ENCODE measurements around the gene SMIM36. TPM values are rescaled to one million over a fixed set of nuclear protein-coding genes. Genes with fewer than 3 reads are reported as not detected.
"Not testable (repeated sequence)": the region's sequence is repeated elsewhere in the genome, so short reads cannot be mapped to it uniquely, and the experiment has no call there.

The SMIM36 gene
- total and polyA plus RNA-seq, 7 experiments from 2014 or later, result not detected

GRCh38 chr17:55518510-55518909, 7.3 kb upstream of the SMIM36 start:
- Mint-ChIP-seq H3K9me3 (no peaks in the 10 kb centered on the region), H3K27ac (no peak overlapping the region), H3K27me3 (peaks cover 6 to 20% (median 14%) of the 10 kb centered on the region in 5 donors), H3K36me3 (no peaks in the 10 kb centered on the region), H3K4me3 (no peak overlapping the region), H3K4me1 (peaks cover 0 to 5% (median 0%) of the 10 kb centered on the region in 7 donors)
- Histone ChIP-seq H3K4me3 (ENCODE audit: low read length) (no peak overlapping the region), H3K27ac (ENCODE audit: low read depth, low read length) (no peak overlapping the region), H3K9me3 (ENCODE audit: control insufficient read depth in 2 of 3, low read length in 3 of 3) (no peaks in the 10 kb centered on the region), H3K27me3 (ENCODE audit: control insufficient read depth in 2 of 2, insufficient read depth in 2 of 2, low read length in 2 of 2) (no peaks in the 10 kb centered on the region), H3K36me3 (ENCODE audit: control insufficient read depth in 2 of 3, insufficient read depth in 3 of 3, low read length in 3 of 3) (no peaks in the 10 kb centered on the region), H3K4me1 (ENCODE audit: control insufficient read depth in 2 of 2, insufficient read depth in 2 of 2, low read length in 2 of 2) (no peaks in the 10 kb centered on the region)
- intact Hi-C loops (cut with micrococcal nuclease), result no loop called here
- ChIA-PET POLR2A (interaction anchor here (0.7 kb wide), 1 partner anchor 522 kb away, joined by 3 read pairs; no protein-coding TSS in a partner anchor), CTCF (no interaction called here)
- ATAC-seq, result no peak
- no peak for DNase-seq

DNA sequence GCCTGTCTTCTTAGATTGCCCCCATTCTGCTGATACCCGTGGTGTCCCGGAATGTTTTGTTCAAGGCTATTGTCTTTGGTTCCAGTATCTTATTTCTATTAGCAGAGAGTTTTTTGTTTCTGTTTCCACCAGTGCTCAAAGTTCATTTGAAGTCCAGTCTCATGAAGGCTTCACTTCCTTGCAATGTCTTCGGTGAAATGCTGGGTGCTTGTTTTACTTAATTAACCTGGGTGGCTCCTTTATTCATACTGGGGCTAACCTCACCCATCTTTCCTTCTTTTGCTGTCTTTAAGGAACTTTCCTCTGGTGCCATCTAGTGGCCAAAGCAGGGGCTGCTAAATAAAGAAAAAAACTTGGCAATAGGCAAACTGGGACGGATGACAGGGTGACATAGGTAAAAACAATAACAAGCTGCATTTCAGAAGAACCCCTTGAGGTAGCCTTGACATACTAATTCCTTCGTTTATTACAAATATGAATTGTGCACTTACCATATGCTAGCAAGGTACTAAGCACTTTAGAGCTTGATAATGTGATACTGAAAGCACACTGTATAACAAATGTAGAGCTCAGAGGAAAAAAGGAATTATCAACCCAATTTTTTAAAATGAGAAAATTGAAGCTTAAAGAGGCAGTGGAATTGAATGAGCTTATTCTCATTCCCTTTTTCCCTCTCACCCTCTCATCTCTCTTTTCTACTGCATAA, 2.8 kb upstream of the SMIM36 start:
- H3K27ac Mint-ChIP-seq, result no peak overlapping the region
- POLR2A ChIA-PET, result no interaction called here
- no peaks in the 10 kb centered on the region for H3K36me3 Mint-ChIP-seq
- no peaks in the 10 kb centered on the region for H3K4me1 ChIP-seq (ENCODE audit: control insufficient read depth in 2 of 2, insufficient read depth in 2 of 2, low read length in 2 of 2)
- ATAC-seq, result peak; percentile 78
- H3K9me3 ChIP-seq (ENCODE audit: control insufficient read depth in 2 of 3, low read length in 3 of 3), result no peaks in the 10 kb centered on the region
- peaks cover 0 to 6% (median 0%) of the 10 kb centered on the region in 7 donors for H3K4me1 Mint-ChIP-seq
- no peaks in the 10 kb centered on the region for H3K9me3 Mint-ChIP-seq
- no peak overlapping the region for H3K27ac ChIP-seq (ENCODE audit: low read depth, low read length)
- DNase-seq, result peak; percentile 40 to 73 (median 59)
- CTCF ChIA-PET, result interaction anchor here (0.6 to 1.2 kb wide), 8 partner anchors 12 to 520 kb away, joined by 3 to 4 read pairs (median 3); no protein-coding TSS in a partner anchor
- peaks cover 0 to 11% (median 8%) of the 10 kb centered on the region in 5 donors for H3K27me3 Mint-ChIP-seq
- no peak overlapping the region for H3K4me3 ChIP-seq (ENCODE audit: low read length)
- no peaks in the 10 kb centered on the region for H3K36me3 ChIP-seq (ENCODE audit: control insufficient read depth in 2 of 3, insufficient read depth in 3 of 3, low read length in 3 of 3)
- H3K4me3 Mint-ChIP-seq, result no peak overlapping the region
- intact Hi-C loops (cut with micrococcal nuclease), result loop anchor here (1.0 to 5.0 kb wide), 7 partner anchors 92 to 522 kb away; partner anchors contain the start of gene MMD (in 1 of the 2)
- H3K27me3 ChIP-seq (ENCODE audit: control insufficient read depth in 2 of 2, insufficient read depth in 2 of 2, low read length in 2 of 2), result no peaks in the 10 kb centered on the region

DNA sequence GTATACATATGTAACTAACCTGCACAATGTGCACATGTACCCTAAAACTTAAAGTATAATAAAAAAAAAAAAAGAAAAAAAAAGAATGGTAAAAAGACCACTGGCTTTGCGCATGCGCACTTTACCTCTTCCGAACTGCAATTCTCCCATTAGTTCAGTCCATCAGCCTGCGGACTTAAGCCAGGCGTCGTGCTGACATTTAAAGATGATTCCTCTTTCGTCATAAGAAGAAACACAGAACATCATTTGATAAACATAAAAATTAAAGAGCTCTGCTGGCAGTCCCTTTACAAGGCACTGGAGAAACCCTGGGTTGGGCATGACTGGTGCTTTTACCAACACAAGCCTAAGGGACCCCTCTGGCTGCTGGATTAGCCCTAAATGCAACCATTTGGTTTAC, 3.6 kb downstream of the SMIM36 start:
- H3K4me1 Mint-ChIP-seq; intact Hi-C loops (cut with micrococcal nuclease); H3K4me3 Mint-ChIP-seq; H3K27me3 Mint-ChIP-seq; H3K4me3 ChIP-seq (ENCODE audit: low read length); H3K9me3 Mint-ChIP-seq; POLR2A ChIA-PET; CTCF ChIA-PET; H3K36me3 ChIP-seq (ENCODE audit: control insufficient read depth in 2 of 3, insufficient read depth in 3 of 3, low read length in 3 of 3); H3K4me1 ChIP-seq (ENCODE audit: control insufficient read depth in 2 of 2, insufficient read depth in 2 of 2, low read length in 2 of 2); DNase-seq; H3K27me3 ChIP-seq (ENCODE audit: control insufficient read depth in 2 of 2, insufficient read depth in 2 of 2, low read length in 2 of 2); H3K9me3 ChIP-seq (ENCODE audit: control insufficient read depth in 2 of 3, low read length in 3 of 3); H3K27ac Mint-ChIP-seq; H3K27ac ChIP-seq (ENCODE audit: low read depth, low read length); ATAC-seq; H3K36me3 Mint-ChIP-seq: not testable (repeated sequence)

DNA sequence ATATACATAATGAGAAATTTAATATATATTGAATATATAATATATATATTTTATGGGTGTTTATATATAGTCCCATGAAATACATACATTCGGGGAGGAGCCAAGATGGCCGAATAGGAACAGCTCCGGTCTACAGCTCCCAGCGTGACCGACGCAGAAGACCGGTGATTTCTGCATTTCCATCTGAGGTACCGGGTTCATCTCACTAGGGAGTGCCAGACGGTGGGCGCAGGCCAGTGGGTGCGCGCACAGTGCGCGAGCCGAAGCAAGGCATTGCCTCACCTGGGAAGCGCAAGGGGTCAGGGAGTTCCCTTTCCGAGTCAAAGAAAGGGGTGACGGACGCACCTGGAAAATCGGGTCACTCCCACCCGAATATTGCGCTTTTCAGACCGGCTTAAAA, 9.6 kb downstream of the SMIM36 start:
- H3K27me3 ChIP-seq (ENCODE audit: control insufficient read depth in 2 of 2, insufficient read depth in 2 of 2, low read length in 2 of 2); H3K27ac ChIP-seq (ENCODE audit: low read depth, low read length); intact Hi-C loops (cut with micrococcal nuclease); H3K4me1 ChIP-seq (ENCODE audit: control insufficient read depth in 2 of 2, insufficient read depth in 2 of 2, low read length in 2 of 2); CTCF ChIA-PET; DNase-seq; H3K27me3 Mint-ChIP-seq; POLR2A ChIA-PET; H3K9me3 ChIP-seq (ENCODE audit: control insufficient read depth in 2 of 3, low read length in 3 of 3); H3K36me3 Mint-ChIP-seq; H3K36me3 ChIP-seq (ENCODE audit: control insufficient read depth in 2 of 3, insufficient read depth in 3 of 3, low read length in 3 of 3); ATAC-seq; H3K4me3 Mint-ChIP-seq; H3K9me3 Mint-ChIP-seq; H3K27ac Mint-ChIP-seq; H3K4me3 ChIP-seq (ENCODE audit: low read length); H3K4me1 Mint-ChIP-seq: not testable (repeated sequence)

GRCh38 chr17:55500103-55500502, 11.1 kb downstream of the SMIM36 start:
- no peaks in the 10 kb centered on the region for H3K27me3 ChIP-seq (ENCODE audit: control insufficient read depth in 2 of 2, insufficient read depth in 2 of 2, low read length in 2 of 2)
- H3K9me3 ChIP-seq (ENCODE audit: control insufficient read depth in 2 of 3, low read length in 3 of 3), result no peaks in the 10 kb centered on the region
- Mint-ChIP-seq H3K4me1 (no peaks in the 10 kb centered on the region), H3K27ac (no peak overlapping the region), H3K9me3 (no peaks in the 10 kb centered on the region), H3K36me3 (no peaks in the 10 kb centered on the region), H3K27me3 (peaks cover 0 to 18% (median 4%) of the 10 kb centered on the region in 5 donors), H3K4me3 (no peak overlapping the region)
- POLR2A ChIA-PET, result no interaction called here
- H3K4me3 ChIP-seq (ENCODE audit: low read length), result no peak overlapping the region
- ATAC-seq (no peak), DNase-seq (no peak)
- intact Hi-C loops (cut with micrococcal nuclease), result no loop called here
- CTCF ChIA-PET, result interaction anchor here (0.8 kb wide), 1 partner anchor 16 kb away, joined by 3 read pairs; no protein-coding TSS in a partner anchor
- H3K36me3 ChIP-seq (ENCODE audit: control insufficient read depth in 2 of 3, insufficient read depth in 3 of 3, low read length in 3 of 3), result no peaks in the 10 kb centered on the region
- H3K4me1 ChIP-seq (ENCODE audit: control insufficient read depth in 2 of 2, insufficient read depth in 2 of 2, low read length in 2 of 2), result no peaks in the 10 kb centered on the region
- H3K27ac ChIP-seq (ENCODE audit: low read depth, low read length), result no peak overlapping the region

DNA sequence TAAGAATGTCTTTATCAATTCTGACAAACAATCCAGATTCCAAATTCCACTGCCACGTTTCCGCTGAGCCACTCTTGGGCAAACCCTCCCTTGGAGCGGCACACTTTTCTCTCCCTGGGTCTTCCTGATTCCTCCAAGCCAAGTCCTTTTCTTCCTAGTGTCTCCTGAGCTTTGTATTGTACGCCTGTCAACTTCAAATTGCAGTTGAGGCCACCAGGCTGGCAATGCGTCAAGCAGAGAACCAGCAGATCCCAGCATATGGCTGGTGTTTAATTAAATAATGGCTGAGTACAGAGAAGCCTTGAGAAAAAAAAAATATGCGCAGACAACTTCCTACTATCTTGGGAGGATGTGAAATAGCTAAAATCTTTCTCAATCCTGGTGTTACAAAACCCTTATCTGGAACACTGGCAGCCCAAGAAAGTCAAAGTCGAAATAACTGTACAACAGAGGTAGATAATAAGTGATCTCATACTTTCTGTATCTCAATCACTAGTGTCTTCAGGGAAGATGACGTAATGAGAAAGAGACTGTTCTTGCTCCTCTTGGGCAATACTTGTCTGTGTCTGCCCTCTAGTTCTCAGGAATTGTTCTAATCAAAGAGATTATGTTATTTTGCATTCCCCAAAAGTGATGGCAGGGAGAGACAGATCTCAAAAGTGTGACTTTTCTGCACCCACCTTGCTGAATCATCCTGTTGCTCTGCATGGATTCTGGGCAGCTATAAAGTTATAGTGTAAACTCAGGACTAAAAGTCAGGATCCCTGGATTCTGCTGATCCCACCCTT, 15.0 kb downstream of the SMIM36 start:
- Mint-ChIP-seq H3K27me3 (peaks cover 7 to 38% (median 21%) of the 10 kb centered on the region in 5 donors), H3K9me3 (no peaks in the 10 kb centered on the region), H3K36me3 (no peaks in the 10 kb centered on the region), H3K4me3 (no peak overlapping the region), H3K4me1 (no peaks in the 10 kb centered on the region), H3K27ac (no peak overlapping the region)
- Histone ChIP-seq H3K27ac (ENCODE audit: low read depth, low read length) (no peak overlapping the region), H3K4me3 (ENCODE audit: low read length) (no peak overlapping the region), H3K36me3 (ENCODE audit: control insufficient read depth in 2 of 3, insufficient read depth in 3 of 3, low read length in 3 of 3) (no peaks in the 10 kb centered on the region), H3K27me3 (ENCODE audit: control insufficient read depth in 2 of 2, insufficient read depth in 2 of 2, low read length in 2 of 2) (no peaks in the 10 kb centered on the region), H3K9me3 (ENCODE audit: control insufficient read depth in 2 of 3, low read length in 3 of 3) (no peaks in the 10 kb centered on the region), H3K4me1 (ENCODE audit: control insufficient read depth in 2 of 2, insufficient read depth in 2 of 2, low read length in 2 of 2) (no peaks in the 10 kb centered on the region)
- POLR2A ChIA-PET, result no interaction called here
- peak; percentile 78 for ATAC-seq
- DNase-seq, result no peak
- intact Hi-C loops (cut with micrococcal nuclease), result no loop called here
- CTCF ChIA-PET, result interaction anchor here (0.7 kb wide), 1 partner anchor 18 kb away, joined by 4 read pairs; no protein-coding TSS in a partner anchor
